COR-L47 (cell line): ENCODE measurements around the gene CDC14B.
"Not testable (repeated sequence)": the region's sequence is repeated elsewhere in the genome, so short reads cannot be mapped to it uniquely, and the experiment has no call there.

Experiments
- DNase-seq: peaks from one replicate; lab custom pipeline; 2025; lab: John Stamatoyannopoulos, UW

Gene CDC14B

GRCh38 chr9:96587338-96588315, 32.0 kb downstream of the CDC14B start:
- no peak for DNase-seq

- DNase-seq = no peak
These were observed 34.2 kb downstream of the CDC14B start for GRCh38 chr9:96585426-96585825.

GRCh38 chr9:96582199-96582598, 37.4 kb downstream of the CDC14B start:
- DNase-seq = not testable (repeated sequence)

- no peak for DNase-seq
These were observed 37.9 kb downstream of the CDC14B start for GRCh38 chr9:96581786-96582185.

GRCh38 chr9:96581301-96581700, 38.3 kb downstream of the CDC14B start:
- DNase-seq = no peak

- no peak for DNase-seq
These were observed 44.7 kb downstream of the CDC14B start for GRCh38 chr9:96574931-96575351.

GRCh38 chr9:96574455-96574854, 45.2 kb downstream of the CDC14B start:
- DNase-seq = no peak

GRCh38 chr9:96567203-96567700, 52.4 kb downstream of the CDC14B start:
- DNase-seq = no peak

- DNase-seq = peak; percentile 21
These were observed 53.0 kb downstream of the CDC14B start for GRCh38 chr9:96566498-96567202.

- DNase-seq = no peak
These were observed 53.8 kb downstream of the CDC14B start for GRCh38 chr9:96565671-96566497.

- DNase-seq = no peak
These were observed 55.4 kb downstream of the CDC14B start for GRCh38 chr9:96564217-96564616.

- no peak for DNase-seq
These were observed 60.2 kb downstream of the CDC14B start for GRCh38 chr9:96559339-96559943.

- no peak for DNase-seq
These were observed 61.7 kb downstream of the CDC14B start for GRCh38 chr9:96557921-96558320.

GRCh38 chr9:96556701-96557461, 62.8 kb downstream of the CDC14B start:
- DNase-seq = no peak

GRCh38 chr9:96555567-96556386, 63.9 kb downstream of the CDC14B start:
- DNase-seq = no peak

GRCh38 chr9:96554801-96555566, 64.7 kb downstream of the CDC14B start:
- no peak for DNase-seq

GRCh38 chr9:96554326-96554725, 65.3 kb downstream of the CDC14B start:
- no peak for DNase-seq

- no peak for DNase-seq
These were observed 66.6 kb downstream of the CDC14B start for GRCh38 chr9:96553070-96553469.

GRCh38 chr9:96551403-96551802, 68.2 kb downstream of the CDC14B start:
- no peak for DNase-seq
